Stomach (tissue), 4 donors: Measurements from ENCODE around the gene FDX2.

Experiments
- POLR2A ChIP-seq, 4 donors: fragments of 450-650 bp; IDR thresholded peaks; one replicate each; pipeline ENCODE4 v1.6.1; 2016; ENCODE audit warnings: antibody characterized with exemption in 4 of 4, control low read depth in 2 of 4, mild to moderate bottlenecking in 1 of 4, moderate library complexity in 1 of 4
- POLR2AphosphoS5 ChIP-seq, 3 donors: sonication (generic); formaldehyde crosslinking; IDR thresholded peaks; one replicate each; pipeline ENCODE4 v1.6.1; 2016; ENCODE audit warnings: antibody characterized with exemption in 3 of 3

- TF ChIP-seq POLR2AphosphoS5 (IDR thresholded peaks at IDR 0.05) = no peak
- no peak for TF ChIP-seq POLR2A (IDR thresholded peaks at IDR 0.05)
These were observed 27.7 kb upstream of the FDX2 start for GRCh38 chr19:10343495-10343894.
